Right lobe of liver (tissue), 4 donors: ENCODE data around the gene PET100.

ENCODE experiments used
- CTCF ChIP-seq, 4 donors: fragments of 200-600 bp in 3 of 4; fragments of 450-650 bp in 1 of 4; IDR thresholded peaks; one replicate each; pipeline versions ENCODE4 v1.5.1 to v1.8.0; 2016 to 2022; ENCODE audit warnings: antibody characterized with exemption in 4 of 4, mild to moderate bottlenecking in 2 of 4
- POLR2A ChIP-seq: fragments of 450-650 bp; IDR thresholded peaks from one replicate; pipeline ENCODE4 v1.6.1; 2017; ENCODE audit warnings: antibody characterized with exemption, mild to moderate bottlenecking
- donor health status: DM: no; HTN: no; CAD: no.
- donor health status: DM: no; HTN: no; CAD: no.
- donor health status: DM: no; HTN: yes; CAD: no.

- TF ChIP-seq CTCF (IDR thresholded peaks at IDR 0.05), result no peak
- no peak for TF ChIP-seq POLR2A
Measured at GRCh38 chr19:7670790-7671189, 41.2 kb downstream of the PET100 start.
